K562 (cell line): ENCODE results near the gene PRDX2. TPM values are rescaled to one million over a fixed set of nuclear protein-coding genes. Genes with fewer than 3 reads are reported as not detected.
A peak's percentile ranks its signal among the peaks of the same experiment; 100 is the strongest.

ENCODE experiments used
- BCOR ChIP-seq: fragments of 450-650 bp; IDR thresholded peaks from 2 replicates; pipeline ENCODE4 v1.6.1; 2016
- CBX2 ChIP-seq: fragments of 200-600 bp; sonication (generic); IDR thresholded peaks from one replicate; pipeline ENCODE4 v1.6.1; 2012; ENCODE audit warnings: mild to moderate bottlenecking, low read length, inconsistent platforms; ENCODE audit not compliant: insufficient read depth, poor library complexity, severe bottlenecking
- CC2D1A ChIP-seq: fragments of 450-650 bp; IDR thresholded peaks from 2 replicates; pipeline ENCODE4 v1.6.1; 2017; ENCODE audit warnings: mild to moderate bottlenecking
- FOXK1 ChIP-seq: sonication (generic); formaldehyde crosslinking; IDR thresholded peaks from 2 replicates; pipeline ENCODE4 v1.8.0; 2022; ENCODE audit warnings: missing genetic modification reagents, mild to moderate bottlenecking, borderline replicate concordance
- GTF2A2 ChIP-seq: IDR thresholded peaks from 2 replicates; pipeline ENCODE4 v1.6.1; 2016; ENCODE audit warnings: mild to moderate bottlenecking, missing genetic modification characterization, missing compliant biosample characterization
- HDAC2 ChIP-seq: fragments of 450-650 bp; IDR thresholded peaks from 2 replicates; pipeline ENCODE4 v1.6.1; 2016; ENCODE audit warnings: mild to moderate bottlenecking
- MAFF ChIP-seq: IDR thresholded peaks from 2 replicates; pipeline ENCODE4 v1.6.1; 2012; ENCODE audit warnings: low read length, improper control_type of control experiment
- MAFG ChIP-seq: fragments of 450-650 bp; conservative IDR thresholded peaks from 2 replicates; pipeline ENCODE4 v1.6.1; 2016; ENCODE audit warnings: missing genetic modification characterization, missing compliant biosample characterization
- MED1 ChIP-seq: sonication (generic); formaldehyde crosslinking; IDR thresholded peaks from 2 replicates; pipeline ENCODE4 v1.8.1; 2023; ENCODE audit warnings: missing genetic modification reagents, borderline replicate concordance
- MEIS2 ChIP-seq: fragments of 450-650 bp; IDR thresholded peaks from 2 replicates; pipeline ENCODE4 v1.6.1; 2014; ENCODE audit warnings: mild to moderate bottlenecking; ENCODE audit not compliant: partially characterized antibody
- PURB ChIP-seq: sonication (generic); formaldehyde crosslinking; IDR thresholded peaks from 2 replicates; pipeline ENCODE4 v1.9.0; 2021; ENCODE audit warnings: low read depth, mild to moderate bottlenecking, missing genetic modification reagents
- RAD51 ChIP-seq: fragments of 450-650 bp; IDR thresholded peaks from 2 replicates; pipeline ENCODE4 v1.7.1; 2016; ENCODE audit warnings: low read depth, mild to moderate bottlenecking, borderline replicate concordance
- RBBP5 ChIP-seq: fragments of 200-600 bp; sonication (generic); IDR thresholded peaks from 2 replicates; pipeline ENCODE4 v1.6.1; 2012; ENCODE audit warnings: borderline replicate concordance, mild to moderate bottlenecking, low read length, control low read depth, inconsistent platforms; ENCODE audit not compliant: insufficient read depth, poor library complexity, severe bottlenecking
- RHOXF2B ChIP-seq: fragments of 250-450 bp; sonication (Bioruptor Pico); conservative IDR thresholded peaks from 2 replicates; pipeline ENCODE4 v1.5.1; 2021
- SUPT5H ChIP-seq: fragments of 450-650 bp; IDR thresholded peaks from 2 replicates; pipeline ENCODE4 v1.6.1; 2016
- ZKSCAN3 ChIP-seq: fragments of 250-450 bp; sonication (Bioruptor Pico); IDR thresholded peaks from 2 replicates; pipeline ENCODE4 v1.4.0; 2020
- ZNF384 ChIP-seq: IDR thresholded peaks from 2 replicates; pipeline ENCODE4 v1.6.1; 2012; ENCODE audit warnings: low read depth, low read length, improper control_type of control experiment
- polyA plus RNA-seq, 8 experiments: library from polyadenylated mRNA; depleted of rRNA in 4 of 8; stranded (reverse) in 5 of 8; unstranded in 3 of 8; fragments of >200 nt; fragmentation: Nextera tagmentation in 2 of 8; fragmentation: Illumina TruSeq in 1 of 8; extraction: Ambion mirVana in 2 of 8; extraction: Trizol in 1 of 8; gene quantifications; 2 replicates each; pipeline versions ENCODE4 v1.2.1 to v1.2.3, GENCODE V29; 2011 to 2014; ENCODE audit warnings: inconsistent platforms in 1 of 8, missing spikeins in 1 of 8
- total RNA-seq, 7 experiments: library from RNA; depleted of rRNA in 6 of 7; stranded (reverse); fragments of >200 nt in 6 of 7; fragmentation: Illumina TruSeq in 2 of 7; extraction: Trizol in 2 of 7; gene quantifications; 2 replicates each; pipeline versions ENCODE4 v1.2.1 to v1.2.3, GENCODE V29; 2011 to 2021; ENCODE audit warnings: low replicate concordance in 1 of 7
- TF ChIP-seq, protein P1 (sequence below): fragments of 250-450 bp; sonication (Bioruptor Pico); IDR thresholded peaks from 2 replicates; pipeline ENCODE4 v1.4.0; 2020; ENCODE audit warnings: mild to moderate bottlenecking, moderate library complexity
- TF ChIP-seq, protein P2 (sequence below): fragments of 250-450 bp; sonication (Bioruptor Pico); IDR thresholded peaks from 2 replicates; pipeline ENCODE4 v1.6.1; 2021; ENCODE audit warnings: mild to moderate bottlenecking
- TF ChIP-seq, protein P3 (sequence below): sonication (generic); formaldehyde crosslinking; IDR thresholded peaks from 2 replicates; pipeline ENCODE4 v1.8.0; 2022; ENCODE audit warnings: mild to moderate bottlenecking, missing genetic modification reagents

Gene PRDX2
- total and polyA plus RNA-seq, 9 of the 15 experiments (the other 6 are each of a cell fraction or from before 2014, with no cell fraction given) = 206 to 1,183 (median 415) TPM

DNA sequence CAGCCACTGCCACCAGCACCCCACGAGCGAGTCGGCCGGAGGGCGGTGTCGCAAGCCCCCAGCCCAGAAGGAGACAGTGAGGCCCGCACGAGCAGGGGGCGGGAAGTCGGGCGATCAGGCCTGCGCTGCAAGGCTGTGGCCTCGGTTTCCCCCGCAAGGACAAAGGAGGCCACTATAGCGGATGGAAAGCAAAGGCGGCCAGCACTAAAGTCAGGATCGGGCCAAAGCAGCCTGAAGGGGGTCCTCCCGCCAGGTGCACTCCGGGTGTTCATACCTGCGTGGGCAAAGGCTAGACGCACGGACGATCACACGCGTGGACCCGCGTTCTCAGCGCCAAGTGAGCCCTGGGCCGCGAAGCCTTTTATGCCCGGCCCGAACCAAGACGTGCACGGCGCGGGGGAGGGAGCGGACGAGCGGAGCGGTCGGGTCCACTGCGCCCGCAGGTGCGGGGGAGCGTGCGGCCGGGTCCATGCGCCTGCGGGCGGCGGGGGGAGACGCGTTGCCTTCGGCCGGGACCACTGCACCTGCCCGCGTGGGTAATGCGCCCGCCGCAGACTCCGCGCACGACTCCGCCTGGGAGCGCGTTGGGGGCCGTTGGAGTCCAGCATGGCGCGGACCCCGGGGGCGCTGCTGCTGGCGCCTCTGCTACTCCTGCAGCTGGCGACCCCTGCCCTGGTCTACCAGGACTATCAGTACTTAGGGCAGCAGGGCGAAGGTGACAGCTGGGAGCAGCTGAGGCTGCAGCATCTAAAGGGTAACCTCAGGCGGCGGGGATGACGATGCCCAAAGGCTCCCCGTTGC is at the start of gene PRDX2, which contains the start of gene THSD8 (continued):
- TF ChIP-seq RBBP5 (peak; percentile 80), MED1 (no peak), PURB (no peak), FOXK1 (peak; percentile 92; the same call in 1 of the 2 replicates), MAFG (no peak), BCOR (no peak), MEIS2 (no peak), RHOXF2B (CRISPR knock-in tag) (no peak), GTF2A2 (tag) (peak; percentile 79), HDAC2 (peak; percentile 21; the same call in 1 of the 2 replicates), RAD51 (no peak), ZNF384 (peak; percentile 21; the same call in 1 of the 2 replicates), CBX2 (no peak), ZKSCAN3 (CRISPR knock-in tag) (no peak), MAFF (peak; percentile 13; the same call in 1 of the 2 replicates), SUPT5H (peak; percentile 95), CC2D1A (no peak)
- TF ChIP-seq, protein P1, sequence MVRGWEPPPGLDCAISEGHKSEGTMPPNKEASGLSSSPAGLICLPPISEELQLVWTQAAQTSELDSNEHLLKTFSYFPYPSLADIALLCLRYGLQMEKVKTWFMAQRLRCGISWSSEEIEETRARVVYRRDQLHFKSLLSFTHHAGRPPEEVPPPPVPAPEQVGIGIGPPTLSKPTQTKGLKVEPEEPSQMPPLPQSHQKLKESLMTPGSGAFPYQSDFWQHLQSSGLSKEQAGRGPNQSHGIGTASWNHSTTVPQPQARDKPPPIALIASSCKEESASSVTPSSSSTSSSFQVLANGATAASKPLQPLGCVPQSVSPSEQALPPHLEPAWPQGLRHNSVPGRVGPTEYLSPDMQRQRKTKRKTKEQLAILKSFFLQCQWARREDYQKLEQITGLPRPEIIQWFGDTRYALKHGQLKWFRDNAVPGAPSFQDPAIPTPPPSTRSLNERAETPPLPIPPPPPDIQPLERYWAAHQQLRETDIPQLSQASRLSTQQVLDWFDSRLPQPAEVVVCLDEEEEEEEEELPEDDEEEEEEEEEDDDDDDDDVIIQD (CRISPR knock-in tag) = no peak
- TF ChIP-seq, protein P2, sequence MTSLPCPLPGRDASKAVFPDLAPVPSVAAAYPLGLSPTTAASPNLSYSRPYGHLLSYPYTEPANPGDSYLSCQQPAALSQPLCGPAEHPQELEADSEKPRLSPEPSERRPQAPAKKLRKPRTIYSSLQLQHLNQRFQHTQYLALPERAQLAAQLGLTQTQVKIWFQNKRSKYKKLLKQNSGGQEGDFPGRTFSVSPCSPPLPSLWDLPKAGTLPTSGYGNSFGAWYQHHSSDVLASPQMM (CRISPR knock-in tag) = no peak
- TF ChIP-seq, protein P3, sequence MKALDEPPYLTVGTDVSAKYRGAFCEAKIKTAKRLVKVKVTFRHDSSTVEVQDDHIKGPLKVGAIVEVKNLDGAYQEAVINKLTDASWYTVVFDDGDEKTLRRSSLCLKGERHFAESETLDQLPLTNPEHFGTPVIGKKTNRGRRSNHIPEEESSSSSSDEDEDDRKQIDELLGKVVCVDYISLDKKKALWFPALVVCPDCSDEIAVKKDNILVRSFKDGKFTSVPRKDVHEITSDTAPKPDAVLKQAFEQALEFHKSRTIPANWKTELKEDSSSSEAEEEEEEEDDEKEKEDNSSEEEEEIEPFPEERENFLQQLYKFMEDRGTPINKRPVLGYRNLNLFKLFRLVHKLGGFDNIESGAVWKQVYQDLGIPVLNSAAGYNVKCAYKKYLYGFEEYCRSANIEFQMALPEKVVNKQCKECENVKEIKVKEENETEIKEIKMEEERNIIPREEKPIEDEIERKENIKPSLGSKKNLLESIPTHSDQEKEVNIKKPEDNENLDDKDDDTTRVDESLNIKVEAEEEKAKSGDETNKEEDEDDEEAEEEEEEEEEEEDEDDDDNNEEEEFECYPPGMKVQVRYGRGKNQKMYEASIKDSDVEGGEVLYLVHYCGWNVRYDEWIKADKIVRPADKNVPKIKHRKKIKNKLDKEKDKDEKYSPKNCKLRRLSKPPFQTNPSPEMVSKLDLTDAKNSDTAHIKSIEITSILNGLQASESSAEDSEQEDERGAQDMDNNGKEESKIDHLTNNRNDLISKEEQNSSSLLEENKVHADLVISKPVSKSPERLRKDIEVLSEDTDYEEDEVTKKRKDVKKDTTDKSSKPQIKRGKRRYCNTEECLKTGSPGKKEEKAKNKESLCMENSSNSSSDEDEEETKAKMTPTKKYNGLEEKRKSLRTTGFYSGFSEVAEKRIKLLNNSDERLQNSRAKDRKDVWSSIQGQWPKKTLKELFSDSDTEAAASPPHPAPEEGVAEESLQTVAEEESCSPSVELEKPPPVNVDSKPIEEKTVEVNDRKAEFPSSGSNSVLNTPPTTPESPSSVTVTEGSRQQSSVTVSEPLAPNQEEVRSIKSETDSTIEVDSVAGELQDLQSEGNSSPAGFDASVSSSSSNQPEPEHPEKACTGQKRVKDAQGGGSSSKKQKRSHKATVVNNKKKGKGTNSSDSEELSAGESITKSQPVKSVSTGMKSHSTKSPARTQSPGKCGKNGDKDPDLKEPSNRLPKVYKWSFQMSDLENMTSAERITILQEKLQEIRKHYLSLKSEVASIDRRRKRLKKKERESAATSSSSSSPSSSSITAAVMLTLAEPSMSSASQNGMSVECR (CRISPR knock-in tag) = peak; percentile 45; the same call in 1 of the 2 replicates
